H9 (cell line): ENCODE data around the gene HSD17B13. TPM values are rescaled to one million over a fixed set of nuclear protein-coding genes. Genes with fewer than 3 reads are reported as not detected.

Experiments
- DNase-seq: peaks from one replicate; pipeline ENCODE4 v3.0.0-alpha.2; 2017
- H2AFZ ChIP-seq: one replicate; pipeline ENCODE4 v1.6.1; 2013; ENCODE audit warnings: mild to moderate bottlenecking, low read length, control low read depth, moderate library complexity
- H2AK5ac ChIP-seq: 2 replicates; pipeline ENCODE4 v1.6.1; 2013; ENCODE audit warnings: low read length, control low read depth, mixed read lengths; ENCODE audit not compliant: insufficient read length
- H2BK120ac ChIP-seq: one replicate; pipeline ENCODE4 v1.6.1; 2013; ENCODE audit warnings: low read depth, mild to moderate bottlenecking, low read length, control low read depth, inconsistent platforms; ENCODE audit not compliant: poor library complexity, severe bottlenecking
- H2BK12ac ChIP-seq: 2 replicates; pipeline ENCODE4 v1.6.1; 2013; ENCODE audit warnings: low read length, control low read depth, mixed read lengths, low read depth; ENCODE audit not compliant: insufficient read length
- H2BK15ac ChIP-seq: 2 replicates; pipeline ENCODE4 v1.6.1; 2013; ENCODE audit warnings: low read depth, low read length, control low read depth
- H2BK20ac ChIP-seq: one replicate; pipeline ENCODE4 v1.6.1; 2013; ENCODE audit warnings: low read depth, mild to moderate bottlenecking, low read length, control low read depth, inconsistent platforms; ENCODE audit not compliant: poor library complexity, severe bottlenecking
- H2BK5ac ChIP-seq: 2 replicates; pipeline ENCODE4 v1.6.1; 2013; ENCODE audit warnings: low read length, control low read depth, mixed read lengths; ENCODE audit not compliant: insufficient read length
- H3K14ac ChIP-seq: 2 replicates; pipeline ENCODE4 v1.6.1; 2013; ENCODE audit warnings: low read length, control low read depth; ENCODE audit not compliant: insufficient read depth
- H3K18ac ChIP-seq: 2 replicates; pipeline ENCODE4 v1.6.1; 2013; ENCODE audit warnings: low read depth, mild to moderate bottlenecking, mixed read lengths, low read length, control low read depth; ENCODE audit not compliant: insufficient read length
- H3K23ac ChIP-seq: 2 replicates; pipeline ENCODE4 v1.6.1; 2013; ENCODE audit warnings: low read length, control low read depth, mixed read lengths, low read depth; ENCODE audit not compliant: insufficient read length
- H3K23me2 ChIP-seq: 2 replicates; pipeline ENCODE4 v1.6.1; 2013; ENCODE audit warnings: low read depth, mild to moderate bottlenecking, mixed read lengths, low read length, control low read depth; ENCODE audit not compliant: insufficient read length, poor library complexity, severe bottlenecking
- H3K27ac ChIP-seq: 2 replicates; pipeline ENCODE4 v1.5.1; 2013; ENCODE audit warnings: low read length, control low read depth, mixed read lengths, low read depth; ENCODE audit not compliant: insufficient read length
- H3K27me3 ChIP-seq: 2 replicates; pipeline ENCODE4 v1.6.1; 2013; ENCODE audit warnings: low read length, control low read depth, inconsistent platforms; ENCODE audit not compliant: insufficient read depth
- H3K4ac ChIP-seq: 2 replicates; pipeline ENCODE4 v1.6.1; 2013; ENCODE audit warnings: low read depth, mild to moderate bottlenecking, control low read depth, inconsistent platforms, low read length, moderate library complexity
- H3K4me1 ChIP-seq: 2 replicates; pipeline ENCODE4 v1.6.1; 2013; ENCODE audit warnings: low read length, control low read depth, inconsistent platforms; ENCODE audit not compliant: insufficient read depth
- H3K4me2 ChIP-seq: 2 replicates; pipeline ENCODE4 v1.6.1; 2013; ENCODE audit warnings: low read length, control low read depth, mixed read lengths; ENCODE audit not compliant: insufficient read length, insufficient read depth
- H3K56ac ChIP-seq: 2 replicates; pipeline ENCODE4 v1.6.1; 2013; ENCODE audit warnings: low read depth, mild to moderate bottlenecking, mixed read lengths, low read length, control low read depth; ENCODE audit not compliant: insufficient read length
- H3K79me1 ChIP-seq: 2 replicates; pipeline ENCODE4 v1.6.1; 2013; ENCODE audit warnings: low read depth, mild to moderate bottlenecking, moderate library complexity, low read length, control low read depth, inconsistent platforms; ENCODE audit not compliant: insufficient read depth, poor library complexity, severe bottlenecking
- H3K79me2 ChIP-seq: 2 replicates; pipeline ENCODE4 v1.6.1; 2013; ENCODE audit warnings: low read length, control low read depth, inconsistent platforms; ENCODE audit not compliant: insufficient read depth
- H3K9ac ChIP-seq: 2 replicates; pipeline ENCODE4 v1.6.1; 2013; ENCODE audit warnings: low read length, control low read depth, mixed read lengths; ENCODE audit not compliant: insufficient read length; ENCODE audit errors: extremely low read depth
- H3K9me3 ChIP-seq: one replicate; pipeline ENCODE4 v1.6.1; 2013; ENCODE audit warnings: low read depth, low read length, inconsistent platforms; ENCODE audit not compliant: control insufficient read depth
- H3T11ph ChIP-seq: one replicate; pipeline ENCODE4 v1.6.1; 2013; ENCODE audit warnings: mild to moderate bottlenecking, low read length, control low read depth, inconsistent platforms
- H4K20me1 ChIP-seq: one replicate; pipeline ENCODE4 v1.6.1; 2013; ENCODE audit not compliant: control insufficient read depth, insufficient read length, insufficient read depth
- H4K5ac ChIP-seq: 2 replicates; pipeline ENCODE4 v1.6.1; 2013; ENCODE audit warnings: low read depth, mild to moderate bottlenecking, mixed read lengths, low read length, control low read depth; ENCODE audit not compliant: insufficient read length
- H4K8ac ChIP-seq: replicated peaks from 2 replicates; pipeline ENCODE4 v1.6.1; 2013; ENCODE audit warnings: low read length, control low read depth, mixed read lengths, low read depth; ENCODE audit not compliant: insufficient read length
- H4K91ac ChIP-seq: 2 replicates; pipeline ENCODE4 v1.6.1; 2013; ENCODE audit warnings: low read depth, mild to moderate bottlenecking, moderate library complexity, mixed read lengths, low read length, control low read depth; ENCODE audit not compliant: insufficient read length
- H3K27ac Mint-ChIP-seq, 3 experiments: 2 replicates in 2 of 3; 3 replicates in 1 of 3; pipeline ENCODE4 v1.8.0; 2020 to 2021; ENCODE audit warnings: mixed read lengths in 3 of 3, mild to moderate bottlenecking in 1 of 3, moderate library complexity in 1 of 3
- H3K27me3 Mint-ChIP-seq: 2 replicates; pipeline ENCODE4 v1.8.0; 2021; ENCODE audit warnings: low read depth, mild to moderate bottlenecking, moderate library complexity, mixed read lengths
- H3K36me3 Mint-ChIP-seq, 3 experiments: 2 replicates in 2 of 3; 3 replicates in 1 of 3; pipeline ENCODE4 v1.8.0; 2020 to 2021; ENCODE audit warnings: low read depth in 3 of 3, mixed read lengths in 3 of 3; ENCODE audit not compliant: insufficient read depth in 1 of 3
- H3K4me1 Mint-ChIP-seq, 2 experiments: 2 replicates each; pipeline ENCODE4 v1.8.0; 2020; ENCODE audit warnings: mixed read lengths in 2 of 2
- H3K4me3 Mint-ChIP-seq, 2 experiments: 2 replicates in 1 of 2; 3 replicates in 1 of 2; pipeline ENCODE4 v1.8.0; 2020 to 2021; ENCODE audit warnings: mild to moderate bottlenecking in 2 of 2, mixed read lengths in 2 of 2, moderate library complexity in 1 of 2
- H3K9me3 Mint-ChIP-seq, 2 experiments: 2 replicates in 1 of 2; 3 replicates in 1 of 2; pipeline ENCODE4 v1.8.0; 2020; ENCODE audit warnings: mild to moderate bottlenecking in 2 of 2, mixed read lengths in 2 of 2, moderate library complexity in 1 of 2
- WGBS: extraction: QIAGEN DNeasy Blood & Tissue Kit; methylation state at CpG from one replicate; pipeline ENCODE4 v1.1.7; 2013; ENCODE audit warnings: missing lambda C conversion rate, low lambda C conversion rate, mixed read lengths; ENCODE audit not compliant: insufficient read length; ENCODE audit errors: extremely low coverage; 5-methylcytosine and 5-hydroxymethylcytosine counted together
- total RNA-seq: library from RNA; stranded (reverse); gene quantifications from 2 replicates; pipeline ENCODE4 v1.2.1, GENCODE V29; 2021
- TF ChIP-seq, protein P1 (sequence below): fragments of 200-600 bp; sonication (generic); conservative IDR thresholded peaks from 3 replicates; pipeline ENCODE4 v1.8.0; 2021; ENCODE audit warnings: antibody characterized with exemption, mild to moderate bottlenecking

HSD17B13 gene
- total RNA-seq, 1 experiment from 2014 or later = not detected

DNA sequence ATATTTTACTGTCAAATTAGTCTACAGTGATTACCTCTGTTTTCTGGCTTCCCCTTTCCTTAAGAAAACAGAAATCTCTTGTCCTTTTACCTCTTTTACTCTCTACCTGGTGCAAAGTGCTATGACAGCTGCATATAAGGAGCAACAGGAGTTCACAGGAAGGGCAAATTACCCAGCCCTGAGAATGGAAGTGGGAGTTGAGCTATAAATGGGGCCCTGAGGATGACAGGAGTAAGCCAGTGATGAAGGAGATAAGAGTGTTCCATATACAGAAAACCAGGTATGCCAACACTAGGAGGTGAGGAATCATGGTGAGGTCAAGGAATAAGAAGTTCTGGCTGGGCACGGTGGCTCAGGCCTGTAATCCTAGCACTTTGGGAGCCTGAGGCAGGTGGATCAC, 4.5 kb upstream of the HSD17B13 start:
- H4K20me1 ChIP-seq = no peaks in the 10 kb centered on the region
- Mint-ChIP-seq H3K27ac (no peak overlapping the region), H3K36me3 (no peaks in the 10 kb centered on the region), H3K9me3 (no peaks in the 10 kb centered on the region), H3K27me3 (no peaks in the 10 kb centered on the region), H3K4me1 (no peaks in the 10 kb centered on the region), H3K4me3 (no peak overlapping the region)
- no peak for DNase-seq
- no peak overlapping the region for H3K23ac ChIP-seq
- WGBS = no CpG with 5 or more reads among the region's 1 CpG
- no peaks in the 10 kb centered on the region for H3K27me3 ChIP-seq
- no peak overlapping the region for H2BK20ac ChIP-seq
- no peak overlapping the region for H3K56ac ChIP-seq
- no peaks in the 10 kb centered on the region for H3K79me2 ChIP-seq
- H2BK120ac ChIP-seq = no peak overlapping the region
- no peak overlapping the region for H3K27ac ChIP-seq
- no peak overlapping the region for H4K5ac ChIP-seq
- H3T11ph ChIP-seq = no peak overlapping the region
- no peak overlapping the region for H4K8ac ChIP-seq
- TF ChIP-seq, protein P1, sequence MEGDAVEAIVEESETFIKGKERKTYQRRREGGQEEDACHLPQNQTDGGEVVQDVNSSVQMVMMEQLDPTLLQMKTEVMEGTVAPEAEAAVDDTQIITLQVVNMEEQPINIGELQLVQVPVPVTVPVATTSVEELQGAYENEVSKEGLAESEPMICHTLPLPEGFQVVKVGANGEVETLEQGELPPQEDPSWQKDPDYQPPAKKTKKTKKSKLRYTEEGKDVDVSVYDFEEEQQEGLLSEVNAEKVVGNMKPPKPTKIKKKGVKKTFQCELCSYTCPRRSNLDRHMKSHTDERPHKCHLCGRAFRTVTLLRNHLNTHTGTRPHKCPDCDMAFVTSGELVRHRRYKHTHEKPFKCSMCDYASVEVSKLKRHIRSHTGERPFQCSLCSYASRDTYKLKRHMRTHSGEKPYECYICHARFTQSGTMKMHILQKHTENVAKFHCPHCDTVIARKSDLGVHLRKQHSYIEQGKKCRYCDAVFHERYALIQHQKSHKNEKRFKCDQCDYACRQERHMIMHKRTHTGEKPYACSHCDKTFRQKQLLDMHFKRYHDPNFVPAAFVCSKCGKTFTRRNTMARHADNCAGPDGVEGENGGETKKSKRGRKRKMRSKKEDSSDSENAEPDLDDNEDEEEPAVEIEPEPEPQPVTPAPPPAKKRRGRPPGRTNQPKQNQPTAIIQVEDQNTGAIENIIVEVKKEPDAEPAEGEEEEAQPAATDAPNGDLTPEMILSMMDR = no peak
- no peak overlapping the region for H4K91ac ChIP-seq
- no peak overlapping the region for H2AFZ ChIP-seq
- no peaks in the 10 kb centered on the region for H3K9me3 ChIP-seq
- no peaks in the 10 kb centered on the region for H3K4me1 ChIP-seq
- no peak overlapping the region for H3K9ac ChIP-seq
- no peak overlapping the region for H2BK15ac ChIP-seq
- no peak overlapping the region for H3K4ac ChIP-seq
- H2AK5ac ChIP-seq = no peak overlapping the region
- no peak overlapping the region for H3K4me2 ChIP-seq
- H3K79me1 ChIP-seq = no peaks in the 10 kb centered on the region
- no peak overlapping the region for H2BK5ac ChIP-seq
- H2BK12ac ChIP-seq = no peak overlapping the region
- H3K14ac ChIP-seq = no peak overlapping the region
- H3K18ac ChIP-seq = no peak overlapping the region
- H3K23me2 ChIP-seq = no peaks in the 10 kb centered on the region
